Activated CD4-positive, CD25-positive, alpha-beta regulatory T cell treated with anti-CD3 and anti-CD28 coated beads, Interleukin-2, amount 50 U/mL, for 72 hours (primary cell): ENCODE data around the gene SCGB3A2.

Experiments used
- DNase-seq: peaks from one replicate; pipeline ENCODE4 v3.0.0; 2021

SCGB3A2 gene, protein sequence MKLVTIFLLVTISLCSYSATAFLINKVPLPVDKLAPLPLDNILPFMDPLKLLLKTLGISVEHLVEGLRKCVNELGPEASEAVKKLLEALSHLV

DNA sequence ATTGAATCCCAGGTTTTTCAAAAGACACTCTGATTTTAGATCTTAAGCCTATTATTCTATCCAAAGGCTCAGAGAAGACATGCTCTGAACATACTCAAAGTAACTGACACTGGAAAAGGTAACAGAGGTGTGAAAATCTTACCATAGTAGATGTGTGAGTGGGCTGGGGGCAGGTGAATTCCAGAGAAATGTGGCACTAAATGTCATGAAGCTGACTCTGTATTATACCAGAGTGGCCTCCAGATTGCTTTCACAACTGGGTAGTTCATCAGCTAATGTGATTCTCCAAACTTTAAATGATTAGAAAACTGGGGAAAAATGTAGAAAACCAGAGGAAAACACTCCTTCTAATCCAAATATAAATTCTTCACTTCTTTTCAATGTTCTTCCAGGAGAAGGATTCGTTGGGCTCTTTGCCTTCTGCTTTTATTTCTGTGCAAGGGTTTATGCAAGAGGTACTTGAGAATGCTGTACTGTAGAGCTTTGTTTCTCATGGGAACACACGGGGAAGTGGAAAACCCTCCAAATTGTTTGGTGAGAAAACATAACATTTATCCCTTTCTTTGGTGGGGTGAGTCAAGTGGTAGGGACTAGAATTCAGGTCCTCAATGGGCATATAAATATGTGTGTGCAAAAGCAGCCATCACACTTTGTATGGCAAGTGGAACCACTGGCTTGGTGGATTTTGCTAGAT, at the start of gene SCGB3A2:
SCGB3A2 (plus strand) TSS at position 646 of the 694 bp plus-strand sequence. CDS start 93 bp downstream, outside the sequence.
- DNase-seq, result no peak

DNA sequence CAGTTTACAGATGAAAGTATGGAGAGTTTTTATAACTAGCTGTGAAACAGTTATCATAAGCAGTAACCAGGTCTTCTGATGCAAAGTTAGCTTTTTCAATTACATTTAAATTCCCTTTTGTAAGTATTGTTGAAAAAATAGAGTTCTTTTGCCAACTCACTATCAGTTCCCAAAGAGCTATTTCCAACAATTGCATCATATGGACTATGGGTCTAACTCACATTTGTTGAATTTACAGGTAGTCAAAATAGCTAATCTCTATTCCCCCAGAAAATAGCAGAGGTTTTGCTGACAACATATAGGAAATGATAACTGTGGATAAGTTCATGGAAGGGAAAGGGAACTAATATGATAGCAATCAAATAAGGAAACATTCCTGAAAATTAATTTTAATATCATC, 48.5 kb upstream of the SCGB3A2 start:
- DNase-seq, result no peak

DNA sequence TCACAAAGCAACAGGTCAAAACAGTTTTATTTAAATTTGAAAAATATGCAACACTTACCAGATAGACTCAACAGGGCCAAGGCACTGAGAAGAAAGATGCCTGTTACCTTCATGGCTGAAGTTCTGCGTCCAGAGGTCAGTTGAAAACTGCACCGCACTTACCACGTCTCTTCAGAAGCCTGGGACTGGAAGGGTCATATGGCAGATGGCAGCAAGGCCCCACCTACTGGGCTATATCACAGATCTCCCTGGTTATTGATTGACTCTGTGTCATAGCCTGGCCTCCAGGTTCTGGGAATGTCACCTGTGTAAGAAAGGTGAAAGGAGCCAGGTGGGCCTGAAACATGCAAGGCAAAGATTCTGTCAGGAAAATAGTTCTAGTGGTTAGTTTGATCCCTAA, 47.0 kb upstream of the SCGB3A2 start, which contains the start of gene SPINK1:
SPINK1 (minus strand) TSS at position 207 of the 400 bp plus-strand sequence; CDS start at position 113, 94 bp downstream.
- DNase-seq, result no peak

DNA sequence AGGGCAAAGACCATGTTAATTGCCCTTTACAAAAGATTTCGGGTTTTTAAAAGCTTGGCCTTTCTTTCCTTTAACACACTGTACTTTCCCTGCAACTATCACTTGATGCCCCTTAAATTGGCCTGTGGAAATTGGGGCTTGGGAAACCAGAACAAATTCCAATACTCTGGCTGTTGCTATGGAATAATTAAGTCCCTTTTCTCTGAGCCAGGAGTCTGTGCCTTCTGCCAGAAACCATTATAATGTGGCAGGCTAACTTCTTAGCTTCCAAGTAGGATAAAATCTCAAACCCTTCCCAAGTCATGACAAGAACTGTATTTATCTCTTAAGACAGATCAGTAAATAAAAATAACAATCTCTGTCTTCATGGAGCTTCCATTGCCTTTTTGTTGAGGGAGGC, 46.0 kb upstream of the SCGB3A2 start:
- DNase-seq, result no peak

DNA sequence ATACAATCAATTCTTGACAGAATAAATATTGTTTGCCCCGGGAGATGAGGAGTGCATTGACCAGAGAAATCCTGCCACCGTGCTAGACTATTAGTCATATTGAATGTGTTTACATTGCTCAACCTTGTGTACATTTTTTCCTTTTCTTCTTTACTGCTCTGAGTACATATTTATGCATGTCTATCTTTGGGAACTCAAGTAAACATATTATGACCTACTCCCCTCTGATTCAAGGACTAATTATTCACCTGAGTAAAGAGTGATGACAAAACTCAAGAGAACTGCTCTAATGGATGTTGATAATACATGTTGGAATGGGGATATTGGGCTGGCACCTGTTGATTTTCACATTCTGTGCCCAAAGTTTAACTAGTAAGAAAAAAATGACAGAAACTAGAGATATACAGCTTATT, 43.1 kb upstream of the SCGB3A2 start:
- no peak for DNase-seq

DNA sequence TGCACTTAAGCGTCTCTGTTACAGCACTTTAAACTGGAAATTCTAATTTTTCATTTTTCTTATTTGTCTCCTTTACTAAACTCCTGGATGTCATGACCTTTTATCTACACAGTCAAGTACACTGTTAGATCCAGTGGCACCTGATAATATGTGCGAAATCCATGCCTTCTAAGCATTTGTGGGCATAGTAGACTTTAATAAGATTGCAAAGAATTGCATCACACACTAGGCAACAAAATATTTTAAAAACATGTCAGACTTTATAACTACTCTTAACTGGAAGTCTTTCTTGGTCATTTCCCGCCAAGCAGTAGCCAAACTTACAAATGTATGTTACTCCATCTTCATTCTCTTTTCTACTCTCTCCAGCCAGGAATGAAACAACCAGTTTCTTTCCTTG, 42.1 kb upstream of the SCGB3A2 start:
- no peak for DNase-seq

DNA sequence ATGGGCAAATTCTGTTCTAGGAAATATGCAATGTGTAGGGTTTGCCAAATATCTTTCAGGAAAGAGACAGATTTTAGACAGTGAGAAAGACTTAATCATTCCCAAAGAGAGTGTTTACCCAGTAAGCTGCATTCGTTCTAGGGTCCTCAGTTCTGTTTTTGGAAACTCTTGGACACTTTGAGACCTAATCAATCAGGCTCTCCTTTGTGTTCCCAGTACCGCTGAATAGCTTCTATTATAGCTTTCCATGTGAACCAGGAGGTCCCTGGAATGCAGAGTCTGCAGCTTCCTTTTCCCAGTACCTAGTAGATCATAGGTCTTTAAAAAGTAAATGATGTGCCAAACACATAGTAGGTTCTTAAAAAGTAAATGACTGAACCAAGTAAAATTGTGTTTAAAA, 35.6 kb upstream of the SCGB3A2 start:
- no peak for DNase-seq

DNA sequence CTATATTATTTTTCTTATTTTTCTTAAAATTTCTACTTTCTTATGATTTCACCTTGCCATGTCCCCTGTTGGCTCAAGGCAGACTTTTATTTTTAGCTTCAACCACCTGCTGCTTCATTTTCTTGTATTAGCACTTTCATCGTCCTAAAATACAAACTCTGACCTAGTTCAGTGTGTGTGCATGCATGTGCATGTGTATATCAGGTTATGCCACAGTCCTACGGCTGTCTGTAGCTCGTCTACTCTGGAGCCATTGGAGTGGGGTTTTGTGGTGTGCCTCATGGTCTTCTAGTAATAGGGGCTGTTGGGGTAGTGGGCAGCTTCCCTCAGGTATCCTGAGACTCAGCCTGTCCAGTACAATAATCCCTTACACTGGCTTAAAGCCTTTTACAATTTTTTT, 33.7 kb upstream of the SCGB3A2 start:
- no peak for DNase-seq

DNA sequence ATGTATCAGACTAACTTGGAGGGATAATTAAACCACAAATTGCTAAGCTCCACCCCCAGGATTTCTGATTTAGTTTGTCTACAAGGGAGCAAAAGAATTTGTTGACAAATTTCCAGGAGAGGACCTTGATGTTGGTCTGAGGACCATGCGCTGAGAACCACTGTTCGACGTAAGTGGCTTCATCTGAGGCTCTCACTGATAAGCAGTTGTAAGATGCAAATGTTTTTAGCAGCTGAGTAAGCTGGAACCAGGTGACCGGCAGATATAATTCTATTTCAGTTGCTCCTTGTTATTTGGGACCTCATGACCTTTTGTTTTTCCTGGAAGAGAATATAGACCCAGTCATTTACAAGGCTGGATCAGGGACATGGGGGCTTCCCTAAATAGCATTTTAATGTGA, 32.9 kb upstream of the SCGB3A2 start:
- DNase-seq, result no peak

DNA sequence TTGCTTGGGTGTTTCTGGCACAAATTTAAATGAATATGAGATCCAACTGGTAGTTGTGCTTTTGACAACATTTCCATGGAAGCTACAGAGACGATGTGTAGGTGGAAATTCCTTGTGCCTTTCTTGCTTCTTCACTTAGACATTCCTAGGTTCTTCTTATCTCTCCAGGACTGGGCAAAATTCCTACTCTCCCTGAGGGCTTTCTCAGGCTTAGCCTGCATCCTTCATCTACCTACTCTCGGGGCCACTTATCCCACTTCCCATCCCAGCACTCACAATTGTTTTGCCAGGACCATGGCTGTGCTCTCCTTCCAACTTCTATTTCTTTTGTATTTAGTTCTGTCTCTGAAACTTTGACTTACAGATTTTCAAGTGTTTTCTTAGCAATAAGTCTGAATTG, 29.3 kb upstream of the SCGB3A2 start:
- no peak for DNase-seq

DNA sequence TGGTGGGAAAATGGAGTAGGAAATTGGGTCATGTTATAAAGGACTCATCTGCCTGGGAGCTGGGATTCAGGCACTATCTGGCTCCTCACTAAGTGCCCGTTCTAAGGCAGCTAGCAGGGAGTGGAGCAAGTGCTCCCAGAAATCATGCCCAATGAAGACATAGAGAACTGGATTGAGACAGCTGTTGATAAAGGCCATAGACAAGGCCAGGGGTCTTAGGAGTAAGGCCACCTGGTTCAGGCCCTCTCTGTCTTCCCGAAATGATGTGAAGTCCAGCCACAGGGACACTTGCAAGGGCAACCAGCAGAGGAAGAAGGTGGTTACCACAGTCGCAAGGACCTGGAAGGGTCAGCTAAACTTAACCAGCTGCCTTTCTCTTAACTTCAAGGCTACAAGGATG, 26.9 kb upstream of the SCGB3A2 start:
- DNase-seq, result no peak

DNA sequence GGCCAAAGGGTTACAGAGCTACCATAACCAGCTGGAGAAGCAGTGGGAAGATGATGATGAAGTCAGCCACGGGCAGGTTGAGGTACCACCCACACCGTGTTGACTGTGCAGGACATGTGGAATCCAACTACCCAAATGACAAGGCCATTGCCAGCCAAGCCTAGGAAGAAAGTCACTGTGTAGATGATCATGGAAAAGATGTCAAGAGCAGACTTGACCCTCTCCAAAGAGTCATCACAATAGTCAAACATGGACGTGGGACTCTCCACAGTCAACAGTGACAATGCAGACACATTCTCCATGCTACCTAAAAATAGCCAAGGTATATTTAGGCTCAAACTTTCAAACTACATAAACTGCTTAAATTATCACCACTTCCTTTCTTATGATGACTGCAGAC, 26.1 kb upstream of the SCGB3A2 start:
- DNase-seq, result no peak

DNA sequence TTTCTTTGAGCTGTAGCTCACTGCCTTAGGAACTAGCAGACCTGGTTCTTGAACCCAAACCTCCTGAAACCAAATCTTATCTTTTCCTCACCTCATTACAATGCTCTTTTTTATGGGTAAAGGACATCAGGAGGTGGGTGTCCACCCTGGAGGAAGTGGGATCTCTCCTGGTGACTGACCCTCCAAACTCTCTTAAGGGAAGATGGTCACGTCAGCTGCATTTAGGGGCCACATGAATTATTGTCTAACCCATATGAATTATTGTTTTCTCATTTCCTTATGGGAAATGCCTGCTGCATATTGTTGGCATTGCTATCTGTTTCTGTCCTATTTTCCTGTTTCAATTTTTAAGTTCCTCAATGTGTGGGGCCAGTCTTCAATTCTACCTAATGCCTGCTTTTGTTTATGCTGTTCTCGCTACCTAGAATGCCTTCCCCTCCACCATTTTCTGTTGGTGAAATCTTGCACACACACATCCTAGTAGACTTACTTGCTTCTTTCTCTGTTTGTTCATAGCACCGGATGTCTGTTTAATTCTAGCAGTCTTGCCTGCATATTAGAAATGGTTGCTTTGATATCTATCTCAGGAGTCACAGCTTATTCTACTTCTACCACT, 25.0 kb upstream of the SCGB3A2 start:
- no peak for DNase-seq

DNA sequence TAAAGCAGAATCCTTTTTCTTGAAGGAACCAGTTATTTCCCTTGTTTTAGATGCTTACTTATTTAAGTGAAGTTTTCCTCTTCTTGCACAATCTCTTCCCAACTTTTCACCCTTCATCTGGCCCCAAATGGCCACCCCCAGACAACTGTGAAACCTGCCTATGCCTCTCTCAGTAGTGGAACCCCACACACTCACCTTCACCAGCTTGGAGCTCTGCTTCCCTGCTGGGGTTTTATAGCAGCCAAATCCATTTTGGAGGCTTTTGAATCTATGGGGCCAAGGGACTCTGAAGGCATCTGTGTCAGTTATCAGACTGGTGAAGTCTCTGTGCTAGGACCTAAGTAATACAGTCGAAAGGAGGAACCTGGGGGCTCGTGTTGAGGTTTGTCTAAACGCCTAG, 24.2 kb upstream of the SCGB3A2 start:
- no peak for DNase-seq

DNA sequence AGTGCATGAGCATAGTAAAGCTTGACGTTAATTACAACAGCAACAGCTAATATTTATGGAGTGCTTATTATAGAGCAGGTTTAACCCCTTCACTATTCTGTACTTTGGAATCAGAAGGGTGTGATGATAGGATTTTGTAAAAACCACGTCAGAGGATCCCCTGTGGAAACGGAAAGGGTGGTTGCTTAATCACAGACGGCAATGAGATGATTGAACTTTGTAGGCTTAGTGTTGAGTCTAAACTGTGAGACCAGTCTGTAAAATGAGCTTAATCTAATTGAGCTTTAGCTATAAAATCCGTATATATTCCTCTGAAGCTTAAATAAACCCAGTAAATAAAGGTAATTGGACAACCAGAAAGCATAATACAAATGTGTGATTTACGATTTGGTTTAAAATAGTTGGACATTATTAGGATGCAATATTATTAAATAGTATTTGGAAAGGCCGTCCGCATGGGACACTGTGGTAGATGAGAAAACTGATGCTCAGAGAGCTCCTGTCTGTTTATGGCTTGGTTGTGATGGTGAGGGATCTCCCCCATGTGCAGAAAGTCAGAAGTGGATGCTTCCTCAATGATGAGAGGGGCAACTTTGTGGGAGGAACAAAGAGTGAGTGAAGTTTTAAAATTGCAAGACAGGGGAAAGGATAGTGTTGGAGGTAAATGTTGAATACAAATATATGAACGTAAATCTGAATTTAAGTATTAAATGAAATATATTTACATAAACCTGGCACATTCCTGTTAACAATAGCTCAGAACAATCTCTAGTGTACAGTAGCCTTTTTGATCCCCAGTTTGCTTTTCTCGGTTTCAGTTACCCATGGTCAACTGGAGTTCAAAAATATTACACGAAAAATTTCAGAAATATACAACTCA, 23.4 kb upstream of the SCGB3A2 start:
- no peak for DNase-seq

DNA sequence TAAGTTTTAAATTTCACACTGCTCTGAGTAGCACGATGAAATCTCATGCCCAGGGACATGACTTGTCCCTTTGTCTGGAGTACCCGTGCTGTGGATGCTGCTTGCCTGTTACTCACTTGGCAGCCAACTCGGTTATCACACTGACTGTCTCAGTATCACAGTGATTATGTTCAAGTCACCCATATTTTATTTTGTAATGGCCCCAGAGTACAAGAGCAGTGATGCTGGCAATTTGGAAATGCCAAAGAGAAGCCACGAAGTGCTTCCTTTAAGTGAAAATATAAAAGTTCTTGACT, 22.8 kb upstream of the SCGB3A2 start:
- no peak for DNase-seq

DNA sequence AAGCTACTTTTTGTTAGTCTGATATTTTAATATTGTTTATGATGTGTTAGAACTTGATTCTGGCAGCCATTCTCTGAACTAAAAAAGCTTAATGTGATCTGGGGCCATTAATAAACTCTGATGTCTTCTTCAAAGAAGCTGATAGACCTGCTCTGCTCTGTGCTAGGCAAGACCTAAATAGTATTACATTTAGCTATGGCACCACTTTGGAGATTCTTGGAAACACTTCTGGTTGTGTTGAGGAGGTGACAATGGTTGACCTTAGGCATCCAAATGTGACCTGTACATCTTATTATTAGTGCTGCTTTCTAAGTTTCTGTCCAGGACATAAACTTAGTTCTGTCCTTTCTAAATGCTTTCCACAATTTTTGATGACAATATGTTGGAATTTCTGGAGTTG, 21.7 kb upstream of the SCGB3A2 start:
- no peak for DNase-seq

DNA sequence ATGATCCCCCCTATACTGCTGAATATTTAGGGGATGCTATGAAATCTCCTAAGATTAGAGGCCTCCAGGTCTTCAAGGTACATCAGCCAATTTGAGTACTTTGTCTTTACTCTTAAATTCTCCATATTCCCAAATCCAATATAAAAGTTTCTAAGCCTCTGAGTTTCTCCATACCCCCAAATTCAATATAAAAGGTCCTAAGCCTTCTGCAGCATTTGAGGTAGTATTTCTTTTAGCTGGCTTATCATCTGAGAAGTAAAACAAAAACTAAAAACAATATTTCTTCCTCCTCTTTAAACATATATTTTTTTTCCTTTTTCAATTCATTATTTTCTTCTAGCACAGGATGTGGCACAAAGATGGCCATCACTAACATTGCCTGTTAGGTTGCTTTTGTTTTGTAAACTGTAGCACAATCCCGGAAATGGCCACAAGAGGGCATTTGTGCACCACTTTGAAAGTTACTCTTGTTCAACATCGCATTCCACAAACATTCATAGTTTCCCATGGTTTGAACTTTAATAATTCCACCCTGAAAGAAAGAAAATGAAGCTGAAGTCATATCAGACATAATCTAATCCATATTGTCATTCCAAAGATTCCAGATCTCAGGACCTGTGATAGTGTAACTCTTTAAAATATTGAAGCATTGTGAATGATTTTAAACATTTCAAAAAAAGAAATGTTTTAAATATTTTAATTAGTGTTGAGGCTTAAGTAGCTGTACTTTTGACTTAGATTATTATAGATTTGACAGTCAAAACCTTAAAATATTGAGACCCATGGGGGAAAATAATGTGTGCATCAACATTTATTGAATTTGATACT, 21.0 kb upstream of the SCGB3A2 start:
- DNase-seq, result no peak

DNA sequence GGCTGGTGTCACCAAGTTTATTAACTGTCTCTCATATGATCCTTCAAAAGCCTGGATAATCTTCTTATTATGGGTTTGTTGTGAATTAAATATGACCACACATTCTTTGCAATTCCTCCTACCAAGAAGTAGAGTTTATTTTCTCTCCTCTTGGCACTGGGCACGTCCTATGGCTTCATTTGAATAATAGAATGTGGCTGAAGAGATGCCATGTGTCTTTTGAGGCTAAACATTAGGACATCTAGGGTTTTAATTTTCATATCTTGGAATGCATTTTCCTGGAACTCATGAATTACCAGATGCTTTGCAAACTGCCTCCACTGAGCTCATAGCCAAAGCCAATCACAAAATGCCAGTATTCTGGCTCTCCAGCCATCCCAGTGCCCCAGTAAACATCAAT, 19.9 kb upstream of the SCGB3A2 start:
- no peak for DNase-seq

DNA sequence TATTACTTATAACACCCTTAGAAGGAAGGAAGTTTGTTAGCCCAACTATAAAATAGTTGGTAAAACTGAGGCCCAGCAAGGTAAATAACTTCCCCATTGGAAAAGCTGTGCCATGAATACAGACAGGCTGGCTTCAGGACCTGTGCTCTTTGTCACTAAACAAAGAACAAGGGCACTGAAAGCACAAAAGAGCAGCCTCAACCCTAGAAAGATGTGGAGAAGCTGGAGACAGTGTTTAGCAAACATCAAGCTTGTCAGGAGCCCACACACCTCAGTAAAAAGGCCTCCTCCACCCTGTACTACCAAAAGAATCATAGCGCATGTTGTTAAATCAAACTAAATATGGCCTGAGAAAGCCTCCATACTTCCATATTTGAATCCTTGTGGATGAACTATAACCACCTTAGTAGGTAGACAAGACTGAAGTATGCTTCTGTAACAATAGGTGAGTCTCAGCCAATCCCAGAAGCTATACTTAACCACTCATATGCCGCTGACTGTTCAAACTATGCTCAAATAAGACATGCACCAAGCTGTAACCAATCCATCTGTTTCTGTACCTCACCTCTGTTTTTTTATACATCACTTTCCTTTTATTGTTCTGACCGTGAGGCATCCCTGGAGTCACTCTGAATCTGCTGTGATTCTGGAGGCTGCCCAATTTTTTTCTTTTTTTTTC, 18.4 kb upstream of the SCGB3A2 start:
- no peak for DNase-seq

DNA sequence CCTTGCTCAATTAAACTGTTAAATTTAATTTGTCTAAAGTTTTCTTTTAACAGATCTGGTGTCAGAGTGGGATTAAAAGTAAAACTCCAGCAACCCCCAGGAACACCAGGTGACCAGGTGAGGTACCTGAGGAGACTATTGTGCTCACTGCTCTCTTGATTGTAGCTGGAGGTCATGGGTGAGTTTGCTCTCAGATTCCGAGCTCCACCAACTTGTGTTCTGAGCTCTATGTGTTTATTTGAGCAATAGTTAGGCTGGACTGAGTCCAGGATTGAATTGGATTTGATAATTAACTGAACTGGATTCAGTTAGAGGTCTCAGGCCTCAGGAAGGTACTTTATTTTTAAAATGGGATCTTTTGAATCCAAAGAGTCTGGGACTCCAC, 17.9 kb upstream of the SCGB3A2 start:
- DNase-seq, result no peak

DNA sequence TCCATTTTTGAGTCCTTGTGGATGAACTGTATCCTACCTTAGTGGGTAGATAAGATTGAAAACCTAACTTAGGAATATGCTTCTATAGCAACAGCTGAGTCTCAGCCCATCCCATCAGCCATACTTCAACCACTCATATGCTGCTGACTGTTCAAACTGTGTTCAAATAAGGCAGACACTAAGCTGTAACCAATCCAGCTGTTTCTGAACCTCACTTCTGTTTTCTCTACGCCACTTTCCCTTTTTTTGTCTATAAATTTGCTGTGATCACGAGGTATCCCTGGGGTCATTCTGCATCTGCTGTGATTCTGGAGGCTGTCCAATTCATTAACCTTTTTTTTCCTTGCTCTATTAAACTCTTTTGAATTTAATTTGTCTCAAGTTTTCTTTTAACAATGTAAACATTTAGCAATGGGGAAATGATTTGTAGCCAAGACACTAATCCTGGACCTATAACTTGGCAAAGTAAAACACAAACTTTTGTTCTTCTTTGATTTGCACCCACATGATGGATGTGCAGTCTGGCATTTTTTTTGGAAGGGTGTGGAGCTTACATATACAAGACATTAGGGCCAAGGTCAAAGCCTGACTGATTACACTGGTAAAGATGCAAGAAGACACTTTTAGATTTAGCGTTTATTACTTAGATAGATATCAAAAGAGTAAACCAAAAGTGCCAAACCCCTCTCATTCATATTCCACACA, 14.9 kb upstream of the SCGB3A2 start:
- DNase-seq, result no peak
